Endothelial cell of umbilical vein (primary cell): Measurements from ENCODE around the gene PPFIA3. TPM values are rescaled to one million over a fixed set of nuclear protein-coding genes. Genes with fewer than 3 reads are reported as not detected.
"Not testable (repeated sequence)": the region's sequence is repeated elsewhere in the genome, so short reads cannot be mapped to it uniquely, and the experiment has no call there.

Source experiments
- BruUV-seq: library from RNA; stranded (reverse); fragments of 400-500 nt; replicated peaks from 2 replicates; lab custom pipeline; 2021; lab: Mats Ljungman, UMichigan
- CTCF ChIA-PET: fragments of 300-600, 350-600 bp; sonication (Branson Sonifier 250); formaldehyde crosslinking; loops from one replicate; lab custom pipeline; 2021; ENCODE audit warnings: antibody characterized with exemption, inconsistent platforms; lab: Charles Lee
- POLR2A ChIA-PET: fragments of 300-600, 350-600 bp; sonication (Branson Sonifier 250); formaldehyde crosslinking; loops from one replicate; lab custom pipeline; 2021; ENCODE audit warnings: antibody characterized with exemption, inconsistent platforms; lab: Charles Lee
- DNase-seq: peaks from one replicate; pipeline ENCODE4 v3.0.0-alpha.2; 2011; ENCODE audit warnings: low read depth, low spot score
- FAIRE-seq: peaks from 2 replicates; lab custom pipeline; 2011; peaks lifted over from hg19 to GRCh38; lab: Jason Lieb, UNC
- H2AFZ ChIP-seq: 2 replicates; pipeline ENCODE4 v1.6.0; 2012; ENCODE audit warnings: low read depth, low read length, control low read depth, inconsistent platforms
- H3K27ac ChIP-seq: 2 replicates; pipeline ENCODE4 v1.5.1; 2011; ENCODE audit warnings: low read depth, mild to moderate bottlenecking, control low read depth, low read length, moderate library complexity; ENCODE audit not compliant: insufficient read depth
- H3K27me3 ChIP-seq, 2 experiments: 2 replicates each; pipeline versions ENCODE4 v1.6.0 to v1.6.1; 2011; ENCODE audit warnings: low read length in 2 of 2, mixed read lengths in 1 of 2; ENCODE audit not compliant: control insufficient read depth in 2 of 2, insufficient read depth in 2 of 2
- H3K36me3 ChIP-seq, 2 experiments: 2 replicates in 1 of 2; 3 replicates in 1 of 2; pipeline ENCODE4 v1.5.1; 2011; ENCODE audit warnings: low read length in 2 of 2, mild to moderate bottlenecking in 1 of 2, moderate library complexity in 1 of 2; ENCODE audit not compliant: control insufficient read depth in 2 of 2, insufficient read depth in 2 of 2; ENCODE audit errors: extremely low read depth in 1 of 2
- H3K4me1 ChIP-seq: 3 replicates; pipeline ENCODE4 v1.5.1; 2011; ENCODE audit warnings: mild to moderate bottlenecking, low read length; ENCODE audit not compliant: control insufficient read depth, insufficient read depth; ENCODE audit errors: extremely low read depth
- H3K4me2 ChIP-seq: 2 replicates; pipeline ENCODE4 v1.6.1; 2011; ENCODE audit warnings: low read length, control low read depth, mixed read lengths; ENCODE audit not compliant: insufficient read depth
- H3K4me3 ChIP-seq, 3 experiments: fragments of 200-600 bp in 1 of 3; sonication (generic), shearing (Covaris generic) in 1 of 3; replicated peaks in 1 of 3; 2 replicates each; pipeline ENCODE4 v1.5.1; 2011 to 2016; ENCODE audit warnings: control low read depth in 3 of 3, low read length in 3 of 3, mild to moderate bottlenecking in 2 of 3, inconsistent platforms in 1 of 3, low read depth in 1 of 3, moderate library complexity in 1 of 3; ENCODE audit not compliant: insufficient read depth in 1 of 3
- H3K79me2 ChIP-seq: 2 replicates; pipeline ENCODE4 v1.6.0; 2012; ENCODE audit warnings: low read length, inconsistent platforms; ENCODE audit not compliant: control insufficient read depth, insufficient read depth
- H3K9ac ChIP-seq: replicated peaks from 2 replicates; pipeline ENCODE3; 2011; ENCODE audit warnings: low read length, control low read depth; ENCODE audit not compliant: insufficient read depth; ENCODE audit errors: extremely low read depth
- H3K9me1 ChIP-seq: replicated peaks from 3 replicates; pipeline ENCODE4 v1.6.0; 2011; ENCODE audit warnings: mild to moderate bottlenecking, low read length; ENCODE audit not compliant: control insufficient read depth, insufficient read depth; ENCODE audit errors: extremely low read depth
- H3K9me3 ChIP-seq: replicated peaks from 2 replicates; pipeline ENCODE4 v1.5.1; 2012; ENCODE audit warnings: low read length, inconsistent platforms; ENCODE audit not compliant: control insufficient read depth, insufficient read depth
- H4K20me1 ChIP-seq: replicated peaks from 2 replicates; pipeline ENCODE3; 2011; ENCODE audit warnings: mild to moderate bottlenecking, low read length; ENCODE audit not compliant: control insufficient read depth, insufficient read depth; ENCODE audit errors: extremely low read depth
- POLR2AphosphoS5 ChIP-seq: IDR thresholded peaks from 2 replicates; pipeline ENCODE4 v1.6.1; 2012; ENCODE audit warnings: low read depth, mild to moderate bottlenecking, control low read depth, low read length, moderate library complexity; ENCODE audit not compliant: insufficient read depth
- dilution Hi-C: fragments of 300-500 bp; cut with MboI; formaldehyde crosslinking; loops from one replicate; pipeline ENCODE4 v1.15.0; 2019; ENCODE audit warnings: low sequenced_read_pairs; ENCODE audit not compliant: extremely low pct_ligation_motif_present
- intact Hi-C: fragments of 100-400 bp; cut with micrococcal nuclease; formaldehyde crosslinking; loops from one replicate; pipeline ENCODE4 v1.10.0; 2022
- polyA plus RNA-seq, 4 experiments: library from polyadenylated mRNA; depleted of rRNA in 3 of 4; stranded (reverse) in 3 of 4; unstranded in 1 of 4; fragments of >200 nt; gene quantifications; 2 replicates each; pipeline versions ENCODE4 v1.2.1 to v1.2.3, GENCODE V29; 2011 to 2012; ENCODE audit warnings: missing spikeins in 1 of 4
- total RNA-seq: library from RNA; stranded (reverse); gene quantifications from 2 replicates; pipeline ENCODE4 v1.2.3, GENCODE V29; 2021
- TF ChIP-seq, protein P1 (sequence below), 2 donors: IDR thresholded peaks; 1 replicate in 1 of 2; 2 replicates in 1 of 2; pipeline ENCODE4 v1.5.1; 2011; ENCODE audit warnings: low read length in 2 of 2, mild to moderate bottlenecking in 2 of 2, moderate library complexity in 2 of 2, control low read depth in 1 of 2, inconsistent platforms in 1 of 2, low read depth in 1 of 2; ENCODE audit not compliant: insufficient read depth in 1 of 2; ENCODE audit errors: extremely low read depth in 1 of 2

PPFIA3 gene
- total and polyA plus RNA-seq, 2 donors (not counting 3 experiments of a cell fraction or from before 2014, with no cell fraction given): 1.3 to 2.0 TPM

DNA sequence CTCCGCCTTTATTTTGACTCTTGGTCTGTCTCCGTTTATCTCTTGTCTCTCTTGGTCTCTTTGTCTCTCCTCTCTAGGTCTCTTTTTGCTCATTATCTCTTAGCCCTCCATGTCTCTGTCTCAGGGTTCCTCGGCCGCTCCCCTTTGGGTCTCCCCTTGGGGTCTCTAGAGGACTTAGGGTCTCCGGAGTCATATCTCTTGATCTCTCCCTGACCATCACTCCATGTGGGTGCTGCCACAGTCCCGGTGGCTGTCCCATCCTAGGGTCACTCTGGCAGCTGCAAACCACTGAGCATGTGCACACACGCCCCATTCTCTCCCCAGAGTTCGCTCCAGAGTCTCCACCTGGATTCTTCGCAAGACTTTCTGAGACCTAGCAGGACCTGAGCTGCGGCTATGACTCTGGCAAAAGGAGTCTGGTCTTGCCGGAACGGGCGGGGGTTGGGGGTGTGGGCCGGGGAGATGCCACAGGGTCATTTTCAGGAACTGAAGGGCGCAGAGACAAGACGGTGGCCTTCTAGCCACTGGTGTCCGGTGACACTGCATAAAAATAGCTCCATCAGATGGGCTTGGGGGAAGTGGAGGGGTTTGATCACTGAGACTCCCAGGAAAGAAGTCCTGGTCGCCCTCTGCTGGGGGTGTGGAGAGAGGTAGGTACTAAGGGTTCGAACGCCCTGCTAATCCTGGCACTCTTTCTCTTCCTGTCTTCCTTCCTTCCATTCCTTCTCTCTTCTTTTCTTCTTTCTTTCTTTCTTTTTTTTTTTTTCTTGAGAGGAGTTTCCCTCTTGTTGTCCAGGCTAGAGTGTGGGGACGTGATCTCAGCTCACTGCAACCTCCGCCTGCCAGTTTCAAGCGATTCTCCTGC lies 45.6 kb upstream of the PPFIA3 start:
- Histone ChIP-seq H3K79me2 (no peaks in the 10 kb centered on the region), H3K27ac (no peak overlapping the region), H3K4me3 (no peak overlapping the region), H4K20me1 (no peaks in the 10 kb centered on the region), H3K9ac (no peak overlapping the region), H3K4me2 (no peak overlapping the region), H3K4me1 (no peaks in the 10 kb centered on the region), H2AFZ (no peak overlapping the region), H3K9me3 (no peaks in the 10 kb centered on the region), H3K36me3 (no peaks in the 10 kb centered on the region), H3K27me3 (peaks cover 22 to 24% of the 10 kb centered on the region in 2 experiments), H3K9me1 (no peaks in the 10 kb centered on the region)
- dilution Hi-C loops: no loop called here
- ChIA-PET CTCF (interaction anchor here (0.6 to 3.4 kb wide), 11 partner anchors 8 to 153 kb away, joined by 3 to 18 read pairs (median 4); partner anchors contain the start of gene NTF4), POLR2A (no interaction called here)
- TF ChIP-seq, protein P1, sequence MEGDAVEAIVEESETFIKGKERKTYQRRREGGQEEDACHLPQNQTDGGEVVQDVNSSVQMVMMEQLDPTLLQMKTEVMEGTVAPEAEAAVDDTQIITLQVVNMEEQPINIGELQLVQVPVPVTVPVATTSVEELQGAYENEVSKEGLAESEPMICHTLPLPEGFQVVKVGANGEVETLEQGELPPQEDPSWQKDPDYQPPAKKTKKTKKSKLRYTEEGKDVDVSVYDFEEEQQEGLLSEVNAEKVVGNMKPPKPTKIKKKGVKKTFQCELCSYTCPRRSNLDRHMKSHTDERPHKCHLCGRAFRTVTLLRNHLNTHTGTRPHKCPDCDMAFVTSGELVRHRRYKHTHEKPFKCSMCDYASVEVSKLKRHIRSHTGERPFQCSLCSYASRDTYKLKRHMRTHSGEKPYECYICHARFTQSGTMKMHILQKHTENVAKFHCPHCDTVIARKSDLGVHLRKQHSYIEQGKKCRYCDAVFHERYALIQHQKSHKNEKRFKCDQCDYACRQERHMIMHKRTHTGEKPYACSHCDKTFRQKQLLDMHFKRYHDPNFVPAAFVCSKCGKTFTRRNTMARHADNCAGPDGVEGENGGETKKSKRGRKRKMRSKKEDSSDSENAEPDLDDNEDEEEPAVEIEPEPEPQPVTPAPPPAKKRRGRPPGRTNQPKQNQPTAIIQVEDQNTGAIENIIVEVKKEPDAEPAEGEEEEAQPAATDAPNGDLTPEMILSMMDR (IDR thresholded peaks at IDR 0.05; ENCODE audit: extremely low read depth in 1 of 2, insufficient read depth in 1 of 2, low read depth in 1 of 2, low read length in 2 of 2): peak in 1 of 2 donors; percentile 8
- no peak for TF ChIP-seq POLR2AphosphoS5
- no peak for DNase-seq
- BruUV-seq: no TSS peak
- FAIRE-seq: no peak
- intact Hi-C loops: loop anchor here (1.0 to 2.0 kb wide), 2 partner anchors 73 to 75 kb away; no protein-coding TSS in a partner anchor

- H3K27me3 ChIP-seq: peaks cover 21 to 22% of the 10 kb centered on the region in 2 experiments
- CTCF ChIA-PET: interaction anchor here (0.7 to 3.4 kb wide), 12 partner anchors 10 to 150 kb away, joined by 3 to 18 read pairs (median 5); partner anchors contain the start of gene NTF4
- FAIRE-seq (peak; percentile 89), DNase-seq (peak; percentile 51)
- H3K9me3 ChIP-seq, H4K20me1 ChIP-seq, H3K4me1 ChIP-seq, H3K9ac ChIP-seq, H2AFZ ChIP-seq, H3K27ac ChIP-seq, POLR2A ChIA-PET, dilution Hi-C loops, H3K36me3 ChIP-seq, BruUV-seq, H3K4me3 ChIP-seq, H3K79me2 ChIP-seq, H3K4me2 ChIP-seq, H3K9me1 ChIP-seq: not testable (repeated sequence)
- intact Hi-C loops: loop anchor here (1.0 to 2.0 kb wide), 3 partner anchors 71 to 151 kb away; no protein-coding TSS in a partner anchor
- TF ChIP-seq, protein P1 (IDR thresholded peaks at IDR 0.05; ENCODE audit: extremely low read depth in 1 of 2, insufficient read depth in 1 of 2, low read depth in 1 of 2, low read length in 2 of 2): peak; percentile 35 to 64
Measured at GRCh38 chr19:49074869-49075268, 44.5 kb upstream of the PPFIA3 start.
